DND-41 (cell line): ENCODE data around the gene OR1F1.

Source experiments
- ATAC-seq: fragments of 200-7000 bp; cut with Tn5 transposase; 3 replicates; pipeline ENCODE4 v1.9.1; 2021; ENCODE audit warnings: low read depth; ENCODE audit not compliant: insufficient read depth
- DNase-seq: peaks from one replicate; pipeline ENCODE4 v3.0.0-alpha.2; 2020
- H2AFZ ChIP-seq: 2 replicates; pipeline ENCODE4 v1.6.0; 2012; ENCODE audit warnings: low read depth, low read length
- H3K27ac ChIP-seq: 2 replicates; pipeline ENCODE4 v1.5.1; 2012; ENCODE audit warnings: low read length, inconsistent platforms
- H3K27me3 ChIP-seq: fragments of 200-600 bp; sonication (generic); 2 replicates; pipeline ENCODE4 v1.6.0; 2012; ENCODE audit warnings: low read length, mild to moderate bottlenecking, inconsistent platforms; ENCODE audit not compliant: insufficient read depth, poor library complexity
- H3K36me3 ChIP-seq: 2 replicates; pipeline ENCODE4 v1.5.1; 2012; ENCODE audit warnings: low read length, inconsistent platforms; ENCODE audit not compliant: insufficient read depth
- H3K4me1 ChIP-seq: 2 replicates; pipeline ENCODE4 v1.5.1; 2012; ENCODE audit warnings: mild to moderate bottlenecking, low read length; ENCODE audit not compliant: insufficient read depth
- H3K4me2 ChIP-seq: 2 replicates; pipeline ENCODE4 v1.6.0; 2012; ENCODE audit warnings: mild to moderate bottlenecking, moderate library complexity, low read length, inconsistent platforms; ENCODE audit not compliant: insufficient read depth
- H3K4me3 ChIP-seq, 2 experiments: fragments of 200-600 bp in 1 of 2; shearing (Covaris generic) in 1 of 2; 2 replicates each; pipeline ENCODE4 v1.5.1; 2012 to 2016; ENCODE audit warnings: inconsistent platforms in 2 of 2, low read length in 2 of 2, mild to moderate bottlenecking in 2 of 2, low read depth in 1 of 2, moderate library complexity in 1 of 2
- H3K79me2 ChIP-seq: 2 replicates; pipeline ENCODE4 v1.6.0; 2012; ENCODE audit warnings: low read length, inconsistent platforms; ENCODE audit not compliant: insufficient read depth
- H3K9ac ChIP-seq: 2 replicates; pipeline ENCODE4 v1.6.0; 2012; ENCODE audit warnings: low read depth, mild to moderate bottlenecking, inconsistent platforms, low read length, moderate library complexity
- H3K9me3 ChIP-seq: 2 replicates; pipeline ENCODE4 v1.5.1; 2012; ENCODE audit warnings: low read length, moderate library complexity, mild to moderate bottlenecking, inconsistent platforms; ENCODE audit not compliant: insufficient read depth, severe bottlenecking
- H4K20me1 ChIP-seq: 2 replicates; pipeline ENCODE4 v1.6.0; 2012; ENCODE audit warnings: low read length; ENCODE audit not compliant: insufficient read depth
- EZH2 ChIP-seq: IDR thresholded peaks from 3 replicates; pipeline ENCODE4 v1.6.1; 2012; ENCODE audit warnings: borderline replicate concordance, low read depth, mild to moderate bottlenecking, moderate library complexity, low read length, inconsistent platforms; ENCODE audit not compliant: severe bottlenecking
- TF ChIP-seq, protein P1 (sequence below): IDR thresholded peaks from 2 replicates; pipeline ENCODE4 v1.5.1; 2012; ENCODE audit warnings: borderline replicate concordance, low read length, moderate library complexity, mild to moderate bottlenecking; ENCODE audit not compliant: poor library complexity, severe bottlenecking; ENCODE audit errors: extremely low read depth

The OR1F1 gene

GRCh38 chr16:3140603-3141427 lies 47.2 kb upstream of the OR1F1 start:
- no peak overlapping the region for H3K4me2 ChIP-seq
- no peak for DNase-seq
- no peak for TF ChIP-seq EZH2
- TF ChIP-seq, protein P1, sequence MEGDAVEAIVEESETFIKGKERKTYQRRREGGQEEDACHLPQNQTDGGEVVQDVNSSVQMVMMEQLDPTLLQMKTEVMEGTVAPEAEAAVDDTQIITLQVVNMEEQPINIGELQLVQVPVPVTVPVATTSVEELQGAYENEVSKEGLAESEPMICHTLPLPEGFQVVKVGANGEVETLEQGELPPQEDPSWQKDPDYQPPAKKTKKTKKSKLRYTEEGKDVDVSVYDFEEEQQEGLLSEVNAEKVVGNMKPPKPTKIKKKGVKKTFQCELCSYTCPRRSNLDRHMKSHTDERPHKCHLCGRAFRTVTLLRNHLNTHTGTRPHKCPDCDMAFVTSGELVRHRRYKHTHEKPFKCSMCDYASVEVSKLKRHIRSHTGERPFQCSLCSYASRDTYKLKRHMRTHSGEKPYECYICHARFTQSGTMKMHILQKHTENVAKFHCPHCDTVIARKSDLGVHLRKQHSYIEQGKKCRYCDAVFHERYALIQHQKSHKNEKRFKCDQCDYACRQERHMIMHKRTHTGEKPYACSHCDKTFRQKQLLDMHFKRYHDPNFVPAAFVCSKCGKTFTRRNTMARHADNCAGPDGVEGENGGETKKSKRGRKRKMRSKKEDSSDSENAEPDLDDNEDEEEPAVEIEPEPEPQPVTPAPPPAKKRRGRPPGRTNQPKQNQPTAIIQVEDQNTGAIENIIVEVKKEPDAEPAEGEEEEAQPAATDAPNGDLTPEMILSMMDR, result no peak
- no peak for ATAC-seq
- H3K9me3 ChIP-seq, result no peaks in the 10 kb centered on the region
- 0 out of 2 replicates have a peak, but pooled peaks cover 2% of the 10 kb centered on the region for H4K20me1 ChIP-seq
- peaks cover 55% of the 10 kb centered on the region for H3K36me3 ChIP-seq
- peaks cover 11% of the 10 kb centered on the region for H3K4me1 ChIP-seq
- no peak overlapping the region for H3K27ac ChIP-seq
- peaks cover 24% of the 10 kb centered on the region for H3K79me2 ChIP-seq
- no peak overlapping the region for H3K4me3 ChIP-seq
- no peaks in the 10 kb centered on the region for H3K27me3 ChIP-seq
- H2AFZ ChIP-seq, result no peak overlapping the region
- no peak overlapping the region for H3K9ac ChIP-seq

GRCh38 chr16:3141781-3142311 lies 46.2 kb upstream of the OR1F1 start:
- DNase-seq, result no peak
- Histone ChIP-seq H3K36me3 (peaks cover 54% of the 10 kb centered on the region), H2AFZ (no peak overlapping the region), H3K9ac (no peak overlapping the region), H3K27ac (no peak overlapping the region), H3K79me2 (peaks cover 13% of the 10 kb centered on the region), H3K4me1 (peaks cover 1% of the 10 kb centered on the region; the same call in 1 of the 2 replicates), H4K20me1 (0 out of 2 replicates have a peak, but pooled peaks cover 2% of the 10 kb centered on the region), H3K27me3 (no peaks in the 10 kb centered on the region), H3K4me2 (no peak overlapping the region), H3K9me3 (no peaks in the 10 kb centered on the region), H3K4me3 (no peak overlapping the region)
- TF ChIP-seq EZH2, result no peak
- TF ChIP-seq, protein P1, result no peak
- ATAC-seq, result no peak

GRCh38 chr16:3142327-3142726 lies 45.7 kb upstream of the OR1F1 start:
- H3K79me2 ChIP-seq, result peaks cover 8% of the 10 kb centered on the region
- no peak overlapping the region for H3K27ac ChIP-seq
- H3K36me3 ChIP-seq, result peaks cover 49% of the 10 kb centered on the region
- ATAC-seq, result no peak
- H3K27me3 ChIP-seq, result no peaks in the 10 kb centered on the region
- H4K20me1 ChIP-seq, result 0 out of 2 replicates have a peak, but pooled peaks cover 2% of the 10 kb centered on the region
- no peaks in the 10 kb centered on the region for H3K4me1 ChIP-seq
- H3K4me3 ChIP-seq, result no peak overlapping the region
- no peak for DNase-seq
- H3K9ac ChIP-seq, result no peak overlapping the region
- no peak overlapping the region for H3K4me2 ChIP-seq
- no peak for TF ChIP-seq EZH2
- TF ChIP-seq, protein P1, result no peak
- no peak overlapping the region for H2AFZ ChIP-seq
- H3K9me3 ChIP-seq, result no peaks in the 10 kb centered on the region
